ENCODE results near the gene ST6GALNAC6.

- TF ChIP-seq CTCF (IDR thresholded peaks at IDR 0.05 in 2 of 3, conservative IDR thresholded peaks at IDR 0.05 in 1 of 3; ENCODE audit: borderline replicate concordance in 1 of 3, insufficient read depth in 1 of 3, low read depth in 2 of 3, low read length in 2 of 3) (no peak), POLR2A (IDR thresholded peaks at IDR 0.05; ENCODE audit: borderline replicate concordance, extremely low read depth, insufficient read depth, insufficient read length) (no peak), JUND (IDR thresholded peaks at IDR 0.05) (no peak), EZH2 (IDR thresholded peaks at IDR 0.05) (no peak), EZH2phosphoT487 (IDR thresholded peaks at IDR 0.05; ENCODE audit: borderline replicate concordance) (no peak), MAX (IDR thresholded peaks at IDR 0.05) (no peak), REST (IDR thresholded peaks at IDR 0.05; ENCODE audit: low read depth) (no peak), ATF3 (IDR thresholded peaks at IDR 0.05) (no peak), TCF7L2 (IDR thresholded peaks at IDR 0.05; ENCODE audit: borderline replicate concordance, extremely low read depth, insufficient read depth, insufficient read length) (no peak), POLR2AphosphoS5 (IDR thresholded peaks at IDR 0.05; ENCODE audit: low read depth, low read length) (no peak), CBX3 (IDR thresholded peaks at IDR 0.05; ENCODE audit: low read depth) (no peak), RAD21 (IDR thresholded peaks at IDR 0.05; ENCODE audit: low read depth) (no peak), YY1 (IDR thresholded peaks at IDR 0.05; ENCODE audit: extremely low read depth, insufficient replicate concordance, low read depth, low read length) (no peak), CEBPB (IDR thresholded peaks at IDR 0.05; ENCODE audit: low read depth) (no peak)
Measured at GRCh38 chr9:127897193-127897692, 2.2 kb downstream of the ST6GALNAC6 start.
